Omental fat pad (tissue), 4 donors: Measurements from ENCODE around the gene DLG1. TPM values are rescaled to one million over a fixed set of nuclear protein-coding genes. Genes with fewer than 3 reads are reported as not detected.

Experiments
- ATAC-seq: fragments of 150-250 bp; one replicate; pipeline ENCODE4 v1.9.1; 2016; ENCODE audit warnings: mild to moderate bottlenecking, moderate library complexity; ENCODE audit not compliant: low FRiP score
- DNase-seq: peaks from one replicate; pipeline ENCODE4 v3.0.0-alpha.2; 2019; ENCODE audit warnings: low spot score
- CTCF ChIP-seq, 3 donors: fragments of 450-650 bp; IDR thresholded peaks; one replicate each; pipeline ENCODE4 v1.5.1; 2016 to 2017; ENCODE audit warnings: antibody characterized with exemption in 3 of 3, mild to moderate bottlenecking in 3 of 3, moderate library complexity in 2 of 3
- total RNA-seq, 4 donors: library from RNA; depleted of rRNA; stranded (reverse); fragments of >200 nt; gene quantifications; one replicate each; pipeline ENCODE4 v1.1.0, GENCODE V29; 2016

The DLG1 gene
- total RNA-seq, 4 donors from 2014 or later, result 47.1 to 65.4 (median 60.2) TPM

DNA sequence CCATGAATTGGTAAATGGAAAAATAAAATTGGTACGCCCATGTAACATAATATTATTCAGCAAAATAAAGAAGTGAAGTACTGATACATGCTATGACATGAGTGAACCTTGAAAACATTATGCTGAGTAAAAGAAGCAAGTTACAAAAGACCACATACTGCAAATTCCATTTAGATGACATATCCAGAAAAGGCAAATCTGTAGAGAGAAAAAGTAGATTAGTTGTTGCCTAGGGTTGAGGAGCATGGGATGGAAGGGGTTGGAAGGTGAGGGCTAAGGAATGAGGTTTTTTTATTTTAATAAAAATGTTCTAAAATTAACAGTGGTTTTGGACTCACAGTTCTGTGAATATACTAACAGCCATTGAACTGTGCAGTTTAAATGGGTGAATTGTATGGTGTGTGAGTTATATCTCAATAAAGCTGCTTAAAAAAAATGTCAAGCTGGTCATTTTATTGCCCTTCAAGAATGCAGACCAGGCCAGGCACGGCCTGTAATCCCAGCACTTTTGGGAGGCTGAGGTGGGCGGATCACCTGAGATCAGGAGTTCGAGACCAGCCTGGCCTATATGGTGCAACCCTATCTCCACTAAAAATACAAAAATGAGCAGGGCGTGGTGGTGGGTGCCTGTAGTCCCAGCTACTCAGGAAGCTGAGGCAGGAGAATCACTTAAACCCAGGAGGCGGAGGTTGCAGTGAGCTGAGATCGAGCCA lies 8.1 kb upstream of the DLG1 start:
- ATAC-seq, result peak; percentile 74
- DNase-seq, result no peak
- TF ChIP-seq CTCF (IDR thresholded peaks at IDR 0.05), result no peak

DNA sequence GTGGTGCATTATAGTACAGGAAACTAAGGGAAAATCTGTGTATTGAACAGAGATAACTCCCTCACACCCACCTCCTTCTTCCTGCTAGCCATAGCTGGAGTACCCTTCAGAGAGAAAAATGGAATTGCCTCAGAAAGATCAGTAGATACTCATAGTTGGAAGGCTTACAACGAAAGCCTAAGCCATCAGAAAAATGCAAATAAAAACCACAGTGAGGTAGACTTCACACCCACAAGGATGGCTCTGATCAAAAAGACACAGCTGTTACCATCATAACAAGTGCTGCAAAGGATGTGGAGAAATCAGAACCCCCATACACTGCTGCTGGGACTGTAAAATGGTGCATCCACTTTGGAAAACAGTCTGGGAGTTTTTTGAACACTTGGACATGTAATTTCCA lies 7.4 kb upstream of the DLG1 start:
- no peak for DNase-seq

GRCh38 chr3:197303452-197303851 lies 5.0 kb upstream of the DLG1 start:
- ATAC-seq, result no peak
- TF ChIP-seq CTCF (IDR thresholded peaks at IDR 0.05), result no peak
- DNase-seq, result no peak

More for the DNA sequence above, 7.4 kb upstream of the DLG1 start:
- no peak for ATAC-seq
- TF ChIP-seq CTCF (IDR thresholded peaks at IDR 0.05), result no peak

DNA sequence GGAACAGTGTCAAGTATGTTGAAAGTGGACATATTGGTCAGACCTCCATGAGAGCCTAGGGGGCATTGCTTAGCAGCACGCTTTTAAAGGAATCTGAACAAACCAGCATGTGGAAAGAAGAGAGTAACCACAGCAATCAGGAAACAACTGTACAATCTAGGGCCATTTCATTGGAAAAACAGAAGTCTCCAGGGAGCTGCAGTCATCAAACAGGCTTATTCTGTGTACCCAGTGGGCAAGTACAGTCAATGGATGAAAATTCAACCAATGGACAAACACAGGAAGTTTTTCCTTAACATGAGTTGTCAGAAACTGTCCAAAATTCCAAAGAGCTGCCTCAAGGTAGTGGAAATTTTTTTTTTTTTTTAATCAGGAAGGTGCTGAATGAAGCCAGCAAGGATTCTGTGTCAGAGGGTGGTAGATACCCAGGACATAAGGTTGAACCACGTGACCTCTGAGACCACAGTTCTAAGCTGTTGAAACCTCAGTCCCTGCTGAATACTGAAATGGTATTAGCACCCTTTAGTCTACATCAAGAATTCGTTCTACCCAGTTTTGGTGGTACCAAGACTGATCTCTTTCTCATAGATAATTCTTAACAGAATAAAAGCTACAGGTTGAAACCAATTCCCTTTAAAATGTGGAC lies 4.4 kb upstream of the DLG1 start:
- DNase-seq (no peak), ATAC-seq (no peak)
- TF ChIP-seq CTCF (IDR thresholded peaks at IDR 0.05), result no peak

- ATAC-seq (no peak), DNase-seq (no peak)
- TF ChIP-seq CTCF (IDR thresholded peaks at IDR 0.05), result no peak
Observed at GRCh38 chr3:197302033-197302432, 3.6 kb upstream of the DLG1 start.

GRCh38 chr3:197300361-197300760 lies 1.9 kb upstream of the DLG1 start:
- DNase-seq, result no peak
- TF ChIP-seq CTCF (IDR thresholded peaks at IDR 0.05), result no peak
- no peak for ATAC-seq
